ENCODE measurements around the gene RGS3.

The RGS3 gene

DNA sequence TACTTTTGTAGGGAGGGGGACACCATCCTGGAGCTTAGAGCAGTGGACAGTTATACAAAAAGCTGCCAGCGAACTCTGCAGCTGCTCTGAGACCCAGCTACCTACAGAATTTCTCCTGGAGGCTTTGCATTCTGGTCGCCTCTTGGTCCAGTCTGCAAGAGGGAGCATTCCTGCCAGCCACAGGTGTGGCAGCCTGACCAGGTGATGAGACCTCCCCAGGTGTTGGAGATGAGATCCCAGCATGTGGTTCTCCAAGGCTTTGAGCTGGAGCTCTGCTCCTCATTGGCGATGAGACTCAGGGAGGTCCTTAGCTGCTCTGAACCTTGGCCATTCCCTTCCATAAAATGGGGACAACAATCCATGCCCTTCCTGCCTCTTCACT is 69.3 kb downstream of the RGS3 start:
- no peak for DNase-seq

DNA sequence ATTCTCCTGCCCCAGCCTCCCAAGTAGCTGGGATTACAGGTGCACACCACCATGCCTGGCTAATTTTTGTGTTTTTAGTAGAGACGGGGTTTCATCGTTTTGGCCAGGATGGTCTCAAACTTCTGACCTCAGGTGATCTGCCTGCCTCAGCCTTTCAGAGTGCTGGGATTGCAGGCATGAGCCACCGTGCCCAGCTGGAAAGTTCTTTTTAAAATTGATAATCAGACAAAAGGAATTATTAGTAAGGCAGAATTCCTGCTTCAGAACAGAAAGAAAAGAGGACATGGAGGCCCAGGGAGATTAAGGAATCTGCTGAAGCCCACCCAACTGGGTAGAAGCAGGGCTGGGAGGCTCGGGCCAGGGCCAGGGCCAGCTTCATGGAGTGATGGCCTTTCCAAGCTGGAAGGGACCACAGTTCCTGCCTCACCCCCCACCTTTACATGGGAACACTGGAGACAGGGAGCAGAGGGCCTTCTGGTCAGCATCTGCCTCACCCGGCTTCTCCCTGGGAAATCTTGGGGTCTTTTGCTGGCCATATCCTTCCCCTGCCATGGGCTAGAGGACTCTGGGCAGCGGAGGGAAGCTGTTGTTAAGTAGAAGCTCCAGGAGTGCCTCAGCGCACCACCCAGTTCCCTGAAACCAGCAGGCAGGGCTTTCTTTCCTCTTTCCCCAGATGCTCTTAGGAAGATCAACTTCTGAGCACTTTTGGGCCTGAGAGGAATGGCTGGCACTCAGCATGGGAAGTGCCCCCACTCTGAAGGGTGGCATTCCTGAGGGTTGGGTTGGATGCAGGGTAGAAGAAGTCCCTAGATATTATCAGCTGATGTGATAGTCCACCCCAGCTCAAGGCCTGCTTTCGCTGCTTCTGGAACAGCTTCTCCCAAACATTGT is 70.1 kb downstream of the RGS3 start:
- DNase-seq, result no peak

- no peak for DNase-seq
These were observed 72.2 kb downstream of the RGS3 start for GRCh38 chr9:113535756-113536155.

DNA sequence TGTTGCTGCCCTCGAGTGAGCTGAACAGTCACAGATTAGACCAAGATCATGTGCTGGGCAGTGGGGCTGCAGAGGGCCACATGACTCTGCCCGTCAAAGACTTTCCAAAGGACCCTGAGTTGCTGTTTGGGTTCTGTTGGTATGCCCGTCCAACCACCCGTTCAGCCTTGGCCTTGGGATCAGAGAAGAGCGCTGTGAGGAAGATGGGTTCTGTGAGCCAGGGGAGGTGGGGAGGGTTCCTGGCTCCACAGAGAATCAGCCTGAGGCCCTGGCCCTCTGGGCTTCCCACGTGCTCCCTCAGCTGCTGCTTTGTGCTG is 72.6 kb downstream of the RGS3 start:
- DNase-seq, result no peak

GRCh38 chr9:113536483-113537228 is 73.1 kb downstream of the RGS3 start:
- DNase-seq, result no peak

GRCh38 chr9:113537229-113537810 is 73.8 kb downstream of the RGS3 start:
- DNase-seq, result peak; percentile 36

- DNase-seq, result peak; percentile 52
These were observed 74.6 kb downstream of the RGS3 start for GRCh38 chr9:113538131-113538530.

- DNase-seq, result peak; percentile 44
These were observed 75.3 kb downstream of the RGS3 start for GRCh38 chr9:113538701-113539430.

GRCh38 chr9:113540466-113540865 is 76.9 kb downstream of the RGS3 start:
- peak; percentile 46 for DNase-seq

- DNase-seq, result peak; percentile 42
These were observed 77.7 kb downstream of the RGS3 start for GRCh38 chr9:113541019-113541900.

GRCh38 chr9:113542006-113542405 is 78.5 kb downstream of the RGS3 start:
- peak; percentile 36 for DNase-seq

GRCh38 chr9:113542741-113543140 is 79.2 kb downstream of the RGS3 start:
- peak; percentile 58 for DNase-seq

DNA sequence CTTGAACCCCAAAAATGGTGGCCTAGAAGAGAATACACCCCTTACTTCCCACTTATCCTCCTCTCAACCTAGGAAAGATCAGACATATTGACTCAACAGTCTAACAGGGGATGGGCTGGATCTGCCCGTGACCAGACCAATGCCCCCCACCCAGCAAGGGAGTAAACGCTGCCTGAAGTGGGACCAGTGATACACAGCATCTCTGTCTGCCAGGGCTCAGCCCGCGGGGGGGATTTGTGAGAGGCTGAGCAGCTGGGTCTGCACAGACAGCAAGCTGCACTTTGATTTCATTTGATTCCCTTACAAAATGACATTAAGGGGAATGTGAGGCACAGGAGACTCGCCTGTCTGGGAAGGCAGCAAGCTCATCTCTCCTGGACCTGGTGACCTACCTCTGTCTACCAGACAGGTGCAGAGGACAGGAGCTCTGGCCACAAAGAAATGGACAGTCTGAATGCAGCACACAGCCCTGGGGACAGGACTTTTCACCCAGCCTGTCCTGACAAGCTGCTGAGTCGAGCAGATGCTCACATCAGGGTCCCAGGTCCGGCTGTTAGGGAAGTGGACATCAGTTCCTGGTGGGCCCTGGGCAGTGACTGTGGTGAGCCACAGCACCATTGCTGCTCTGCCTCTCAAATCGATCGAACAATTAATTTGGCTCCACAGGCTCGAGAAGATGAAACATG is 79.9 kb downstream of the RGS3 start:
- DNase-seq, result peak; percentile 57

- DNase-seq, result no peak
These were observed 80.4 kb downstream of the RGS3 start for GRCh38 chr9:113543982-113544303.

GRCh38 chr9:113545068-113545467 is 81.5 kb downstream of the RGS3 start:
- peak; percentile 34 for DNase-seq

- peak; percentile 17 for DNase-seq
These were observed 83.0 kb downstream of the RGS3 start for GRCh38 chr9:113546566-113546965.

DNA sequence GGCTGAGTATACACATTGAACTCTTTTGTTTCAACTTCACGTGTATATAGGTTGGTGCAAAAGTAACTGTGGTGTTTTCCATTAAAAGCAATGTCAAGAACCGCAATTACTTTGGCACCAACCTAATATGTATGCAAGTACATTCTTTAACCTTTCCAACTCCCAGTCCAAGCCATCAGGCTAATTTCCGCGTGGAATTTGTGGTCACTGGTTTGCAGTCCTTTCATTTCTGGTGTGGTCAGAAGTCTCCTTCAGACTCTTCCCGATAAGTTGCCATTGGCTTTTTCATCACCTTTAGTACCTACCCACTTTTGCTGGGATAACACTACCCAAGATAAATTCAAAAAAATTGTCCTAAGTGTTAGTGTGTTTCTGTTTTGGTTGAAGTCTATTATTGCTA is 84.0 kb downstream of the RGS3 start:
- DNase-seq, result no peak

DNA sequence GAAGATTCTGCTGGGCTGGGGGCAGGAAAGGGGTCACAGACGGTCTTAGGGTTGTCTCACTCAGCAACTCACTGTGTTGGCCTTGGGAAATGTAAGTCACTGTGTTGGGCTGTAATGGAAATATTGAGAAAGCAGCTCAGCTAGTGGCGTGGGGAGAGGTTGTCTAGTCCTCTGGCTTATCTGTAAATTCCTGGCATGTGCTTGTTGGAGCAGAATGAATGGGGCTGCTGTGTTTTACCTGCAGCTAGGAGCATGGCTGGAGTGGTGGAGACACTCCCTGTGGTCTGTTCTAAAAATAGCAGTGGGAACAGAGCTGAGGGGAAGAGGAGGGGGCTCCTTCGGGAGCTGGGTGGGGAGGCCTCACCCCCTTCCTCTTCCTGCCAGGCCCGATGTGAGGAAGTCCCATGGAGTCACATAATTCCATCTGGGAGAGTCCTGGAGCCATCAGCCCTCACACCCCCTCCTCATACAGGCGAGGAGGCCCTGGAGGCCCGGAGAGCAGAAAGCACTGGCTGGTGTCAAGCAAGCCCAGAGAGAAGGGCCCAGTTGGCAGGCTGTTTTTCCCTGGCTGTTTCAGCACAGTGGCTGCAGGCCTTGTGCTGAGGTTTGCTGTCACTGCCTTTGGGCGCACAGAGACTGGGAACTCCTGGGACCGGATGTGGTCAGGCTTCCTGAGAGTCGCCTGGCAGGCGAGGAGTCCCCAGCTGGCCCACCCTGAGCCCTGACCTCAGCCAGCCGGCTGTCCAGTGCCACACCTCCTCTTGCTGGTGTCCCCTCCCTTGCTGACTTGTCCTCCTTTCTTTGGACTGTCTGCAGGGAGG is 84.9 kb downstream of the RGS3 start:
- DNase-seq, result peak; percentile 64

- DNase-seq, result peak; percentile 13
These were observed 86.4 kb downstream of the RGS3 start for GRCh38 chr9:113549892-113550291.

- DNase-seq, result peak; percentile 49
These were observed 93.5 kb downstream of the RGS3 start for GRCh38 chr9:113556877-113557593.

Measured in activated effector memory CD4-positive, alpha-beta T cell treated with anti-CD3 and anti-CD28 coated beads, Interleukin-2, amount 50 U/mL, for 16 hours (primary cell).